Ovary (tissue), 3 donors: ENCODE results near the gene GPR32.

ENCODE experiments used
- EP300 ChIP-seq: sonication (generic); formaldehyde crosslinking; IDR thresholded peaks from one replicate; pipeline ENCODE4 v1.6.1; 2017; ENCODE audit warnings: antibody characterized with exemption
- TF ChIP-seq, protein P1 (sequence below), 3 donors: fragments of 450-650 bp in 2 of 3; fragments of 200-600 bp in 1 of 3; IDR thresholded peaks; one replicate each; pipeline versions ENCODE4 v1.5.1 to v1.8.0; 2016 to 2022; ENCODE audit warnings: antibody characterized with exemption in 3 of 3, mild to moderate bottlenecking in 1 of 3
- donor health status: DM: no; HTN: no; CAD: no.

DNA sequence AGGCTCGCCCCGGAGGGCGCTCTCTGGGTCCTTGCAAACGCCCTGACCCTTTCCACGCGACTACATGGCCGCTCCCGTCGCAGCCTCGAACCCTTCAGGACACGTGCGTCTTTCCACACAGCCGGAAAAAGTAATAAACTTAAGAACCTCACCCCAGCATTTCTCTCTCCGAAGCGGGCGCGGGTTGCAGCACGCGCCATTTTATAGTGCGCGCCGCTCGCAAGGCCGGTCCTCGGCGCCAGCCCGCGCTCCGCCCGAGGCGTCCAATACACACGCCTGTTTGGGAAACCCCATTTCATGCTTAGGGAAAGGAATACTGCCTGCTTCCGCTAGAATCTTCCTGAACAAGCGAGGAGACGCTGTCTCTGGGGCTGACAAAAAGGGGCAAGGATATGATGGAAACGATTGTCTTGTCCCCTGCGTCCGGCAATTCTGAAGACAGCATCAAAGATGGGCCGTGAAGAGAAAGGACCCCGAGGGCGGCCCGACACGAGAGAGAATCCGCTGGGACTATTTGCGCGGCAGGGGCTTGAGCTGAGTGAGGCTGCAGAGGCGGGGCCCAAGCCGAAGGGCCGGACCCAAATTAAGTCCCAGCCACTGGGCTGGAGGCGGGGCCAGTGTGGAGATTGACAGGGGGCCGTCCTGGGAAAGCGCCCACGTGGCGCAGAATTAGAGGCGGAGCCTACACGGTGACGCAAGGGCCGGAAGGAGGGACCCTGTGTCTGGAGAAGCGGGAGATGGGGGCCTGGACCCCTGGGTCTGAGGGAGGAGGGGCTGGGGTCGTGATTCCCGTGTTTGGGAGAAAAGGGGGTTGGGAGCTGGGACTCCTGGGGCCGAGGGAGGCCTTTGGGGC lies 34.4 kb downstream of the GPR32 start:
- TF ChIP-seq, protein P1, sequence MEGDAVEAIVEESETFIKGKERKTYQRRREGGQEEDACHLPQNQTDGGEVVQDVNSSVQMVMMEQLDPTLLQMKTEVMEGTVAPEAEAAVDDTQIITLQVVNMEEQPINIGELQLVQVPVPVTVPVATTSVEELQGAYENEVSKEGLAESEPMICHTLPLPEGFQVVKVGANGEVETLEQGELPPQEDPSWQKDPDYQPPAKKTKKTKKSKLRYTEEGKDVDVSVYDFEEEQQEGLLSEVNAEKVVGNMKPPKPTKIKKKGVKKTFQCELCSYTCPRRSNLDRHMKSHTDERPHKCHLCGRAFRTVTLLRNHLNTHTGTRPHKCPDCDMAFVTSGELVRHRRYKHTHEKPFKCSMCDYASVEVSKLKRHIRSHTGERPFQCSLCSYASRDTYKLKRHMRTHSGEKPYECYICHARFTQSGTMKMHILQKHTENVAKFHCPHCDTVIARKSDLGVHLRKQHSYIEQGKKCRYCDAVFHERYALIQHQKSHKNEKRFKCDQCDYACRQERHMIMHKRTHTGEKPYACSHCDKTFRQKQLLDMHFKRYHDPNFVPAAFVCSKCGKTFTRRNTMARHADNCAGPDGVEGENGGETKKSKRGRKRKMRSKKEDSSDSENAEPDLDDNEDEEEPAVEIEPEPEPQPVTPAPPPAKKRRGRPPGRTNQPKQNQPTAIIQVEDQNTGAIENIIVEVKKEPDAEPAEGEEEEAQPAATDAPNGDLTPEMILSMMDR (IDR thresholded peaks at IDR 0.05) = peak in 1 of 3 donors; percentile 35
- TF ChIP-seq EP300 = no peak
